Measurements from ENCODE around the gene RNF103. TPM values are rescaled to one million over a fixed set of nuclear protein-coding genes. Genes with fewer than 3 reads are reported as not detected.

The RNF103 gene
- total and polyA plus RNA-seq, 2 of the 13 experiments (the other 11 are each of a cell fraction or from before 2014, with no cell fraction given), result 19.8 to 21.1 TPM

DNA sequence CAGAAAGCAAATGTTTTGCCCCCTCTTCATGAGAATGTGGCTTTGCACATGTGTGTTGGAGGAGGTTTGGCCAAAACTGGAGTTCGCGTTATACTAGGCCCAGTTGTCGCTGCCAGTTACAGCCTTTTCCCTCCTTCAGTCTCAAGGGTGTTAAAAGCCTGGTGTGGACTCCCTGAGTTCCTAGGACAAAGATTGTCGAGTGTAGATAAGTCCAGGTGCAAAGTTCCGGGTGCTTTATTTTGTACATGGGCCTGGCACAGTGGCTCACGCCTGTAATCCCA is 542 bp upstream of the RNF103 start:
- FAIRE-seq (no peak), DNase-seq (ENCODE audit: low spot score) (no peak), ATAC-seq (no peak)
- 87% methylated on average over 6 of the region's 6 CpGs for WGBS (ENCODE audit: low lambda C conversion rate)
- Histone ChIP-seq H4K20me1 (ENCODE audit: insufficient read depth, low read length) (peaks cover 26% of the 10 kb centered on the region), H3K79me2 (ENCODE audit: insufficient read depth, low read length) (peaks cover 38% of the 10 kb centered on the region), H3K4me3 (replicated peaks in 1 of 3; ENCODE audit: insufficient read depth in 1 of 3, low read depth in 2 of 3, low read length in 3 of 3) (peak overlapping the region in 2 of 3 experiments; percentile 87 to 89; a peak in 3 of 6 replicates), H3K9ac (ENCODE audit: insufficient read depth, low read depth, low read length) (peak overlapping the region; percentile 86), H3K27me3 (ENCODE audit: control insufficient read depth in 1 of 2, insufficient read depth in 2 of 2, low read length in 2 of 2) (no peaks in the 10 kb centered on the region; a peak in 1 of 5 replicates), H3K36me3 (replicated peaks in 1 of 2; ENCODE audit: control insufficient read depth in 1 of 2, insufficient read depth in 2 of 2, low read length in 2 of 2) (peaks cover under 1 to 2% of the 10 kb centered on the region in 2 experiments; a peak in 4 of 5 replicates), H3K4me1 (ENCODE audit: insufficient read depth, low read length) (peaks cover 62% of the 10 kb centered on the region), H2AFZ (ENCODE audit: low read length) (peak overlapping the region; percentile 55), H3K27ac (ENCODE audit: extremely low read length, insufficient read depth, low read length) (peak overlapping the region; percentile 90), H3K4me2 (ENCODE audit: low read depth, low read length) (peak overlapping the region; percentile 72), H3K9me3 (ENCODE audit: low read length) (no peaks in the 10 kb centered on the region)
- intact Hi-C loops (cut with micrococcal nuclease; ENCODE audit: unreplicated experiment), result loop anchor here (5.0 kb wide), 2 partner anchors 62 to 182 kb away; partner anchors contain the start of genes CHMP3 and KDM3A
- POLR2A ChIA-PET, result no interaction called here
- in situ Hi-C loops (cut with HindIII; ENCODE audit: extremely low pct_ligation_motif_present, low pct_unique_long_range_greater_than_20kb), result loop anchor here (10.0 kb wide), 1 partner anchor 51 kb away; no protein-coding TSS in a partner anchor
- CTCF ChIA-PET (ENCODE audit: low intra/inter-chr PET ratio, low total read pairs), result no interaction called here
- BruUV-seq (replicated peaks), result TSS peak; percentile 96
- TF ChIP-seq SNAI1 (CRISPR knock-in tag; IDR thresholded peaks at IDR 0.05; ENCODE audit: borderline replicate concordance) (peak; percentile 24; the same call in 1 of the 2 replicates), ZBTB38 (CRISPR knock-in tag; IDR thresholded peaks at IDR 0.05) (peak; percentile 92), KDM6A (CRISPR knock-in tag; IDR thresholded peaks at IDR 0.05; ENCODE audit: low read depth) (no peak), PRPF4 (IDR thresholded peaks at IDR 0.05; ENCODE audit: low read depth, low read length, poor library complexity, severe bottlenecking) (peak; percentile 49)
- TF ChIP-seq, protein P1, sequence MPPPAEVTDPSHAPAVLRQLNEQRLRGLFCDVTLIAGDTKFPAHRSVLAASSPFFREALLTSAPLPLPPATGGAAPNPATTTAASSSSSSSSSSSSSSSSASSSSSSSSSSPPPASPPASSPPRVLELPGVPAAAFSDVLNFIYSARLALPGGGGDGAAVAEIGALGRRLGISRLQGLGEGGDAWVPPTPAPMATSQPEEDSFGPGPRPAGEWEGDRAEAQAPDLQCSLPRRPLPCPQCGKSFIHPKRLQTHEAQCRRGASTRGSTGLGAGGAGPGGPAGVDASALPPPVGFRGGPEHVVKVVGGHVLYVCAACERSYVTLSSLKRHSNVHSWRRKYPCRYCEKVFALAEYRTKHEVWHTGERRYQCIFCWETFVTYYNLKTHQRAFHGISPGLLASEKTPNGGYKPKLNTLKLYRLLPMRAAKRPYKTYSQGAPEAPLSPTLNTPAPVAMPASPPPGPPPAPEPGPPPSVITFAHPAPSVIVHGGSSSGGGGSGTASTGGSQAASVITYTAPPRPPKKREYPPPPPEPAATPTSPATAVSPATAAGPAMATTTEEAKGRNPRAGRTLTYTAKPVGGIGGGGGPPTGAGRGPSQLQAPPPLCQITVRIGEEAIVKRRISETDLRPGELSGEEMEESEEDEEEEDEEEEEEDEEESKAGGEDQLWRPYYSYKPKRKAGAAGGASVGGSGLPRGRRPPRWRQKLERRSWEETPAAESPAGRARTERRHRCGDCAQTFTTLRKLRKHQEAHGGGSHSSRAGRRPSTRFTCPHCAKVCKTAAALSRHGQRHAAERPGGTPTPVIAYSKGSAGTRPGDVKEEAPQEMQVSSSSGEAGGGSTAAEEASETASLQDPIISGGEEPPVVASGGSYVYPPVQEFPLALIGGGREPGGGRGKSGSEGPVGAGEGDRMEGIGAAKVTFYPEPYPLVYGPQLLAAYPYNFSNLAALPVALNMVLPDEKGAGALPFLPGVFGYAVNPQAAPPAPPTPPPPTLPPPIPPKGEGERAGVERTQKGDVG (CRISPR knock-in tag; IDR thresholded peaks at IDR 0.05; ENCODE audit: borderline replicate concordance), result peak; percentile 52; the same call in 1 of the 2 replicates

Measured in HepG2 (cell line).